ENCODE measurements around the gene PRR35. TPM values are rescaled to one million over a fixed set of nuclear protein-coding genes. Genes with fewer than 3 reads are reported as not detected.

PRR35 gene
- polyA plus RNA-seq, 1 donor from 2014 or later: not detected

DNA sequence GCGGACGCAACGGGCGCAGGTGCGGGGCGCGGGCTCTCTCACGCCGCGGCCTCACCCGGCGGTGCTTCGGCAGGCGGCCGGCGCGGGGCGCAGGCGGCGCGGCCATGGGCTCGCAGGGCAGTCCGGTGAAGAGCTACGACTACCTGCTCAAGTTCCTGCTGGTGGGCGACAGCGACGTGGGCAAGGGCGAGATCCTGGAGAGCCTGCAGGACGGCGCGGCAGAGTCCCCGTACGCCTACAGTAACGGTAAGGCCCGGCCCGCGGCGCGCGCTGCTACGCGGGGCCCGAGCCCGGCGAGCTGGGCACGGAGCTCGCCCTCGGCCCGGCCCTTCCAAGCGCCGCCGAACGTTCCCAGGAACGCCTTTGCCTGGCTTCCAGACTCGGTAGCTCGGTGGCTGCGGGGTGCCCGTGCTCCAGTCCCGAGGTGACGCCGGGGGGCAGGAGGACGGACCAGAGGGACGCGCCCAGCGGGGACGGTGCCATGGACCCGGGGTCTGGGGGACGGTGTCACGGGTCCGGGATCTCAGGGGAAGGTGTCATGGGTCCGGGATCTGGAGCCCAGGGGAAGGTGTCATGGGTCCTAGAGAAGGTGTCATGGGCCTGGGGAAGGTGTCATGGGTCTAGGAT is 30.1 kb downstream of the PRR35 start:
- Histone ChIP-seq H3F3A (ENCODE audit: insufficient read depth, low read length, poor library complexity, severe bottlenecking) (no peaks in the 10 kb centered on the region), H3K79me2 (replicated peaks; ENCODE audit: insufficient read depth, low read length) (peaks cover 26% of the 10 kb centered on the region), H3K36me3 (ENCODE audit: insufficient read depth, low read length) (no peaks in the 10 kb centered on the region), H3K4me3 (ENCODE audit: low read length) (peak overlapping the region; percentile 91), H3K27ac (ENCODE audit: low read length) (peak overlapping the region; percentile 33), H2AFZ (ENCODE audit: low read depth, low read length) (no peak overlapping the region), H3K27me3 (ENCODE audit: insufficient read depth, low read depth, low read length) (no peaks in the 10 kb centered on the region), H3K4me2 (ENCODE audit: low read length) (peak overlapping the region; percentile 91), H4K20me1 (ENCODE audit: insufficient read depth) (peaks cover 4% of the 10 kb centered on the region), H3K9me2 (ENCODE audit: insufficient read depth, low read length) (no peaks in the 10 kb centered on the region), H3K9me3 (ENCODE audit: low read length) (no peaks in the 10 kb centered on the region), H3K9ac (ENCODE audit: low read length) (peak overlapping the region; percentile 74)
- no peak for TF ChIP-seq REST (IDR thresholded peaks at IDR 0.05; ENCODE audit: borderline replicate concordance)
- TF ChIP-seq, protein P1, sequence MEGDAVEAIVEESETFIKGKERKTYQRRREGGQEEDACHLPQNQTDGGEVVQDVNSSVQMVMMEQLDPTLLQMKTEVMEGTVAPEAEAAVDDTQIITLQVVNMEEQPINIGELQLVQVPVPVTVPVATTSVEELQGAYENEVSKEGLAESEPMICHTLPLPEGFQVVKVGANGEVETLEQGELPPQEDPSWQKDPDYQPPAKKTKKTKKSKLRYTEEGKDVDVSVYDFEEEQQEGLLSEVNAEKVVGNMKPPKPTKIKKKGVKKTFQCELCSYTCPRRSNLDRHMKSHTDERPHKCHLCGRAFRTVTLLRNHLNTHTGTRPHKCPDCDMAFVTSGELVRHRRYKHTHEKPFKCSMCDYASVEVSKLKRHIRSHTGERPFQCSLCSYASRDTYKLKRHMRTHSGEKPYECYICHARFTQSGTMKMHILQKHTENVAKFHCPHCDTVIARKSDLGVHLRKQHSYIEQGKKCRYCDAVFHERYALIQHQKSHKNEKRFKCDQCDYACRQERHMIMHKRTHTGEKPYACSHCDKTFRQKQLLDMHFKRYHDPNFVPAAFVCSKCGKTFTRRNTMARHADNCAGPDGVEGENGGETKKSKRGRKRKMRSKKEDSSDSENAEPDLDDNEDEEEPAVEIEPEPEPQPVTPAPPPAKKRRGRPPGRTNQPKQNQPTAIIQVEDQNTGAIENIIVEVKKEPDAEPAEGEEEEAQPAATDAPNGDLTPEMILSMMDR (IDR thresholded peaks at IDR 0.05; ENCODE audit: poor library complexity, severe bottlenecking): peak; percentile 17
- peak; percentile 65 for TF ChIP-seq MXI1 (conservative IDR thresholded peaks at IDR 0.05; ENCODE audit: poor library complexity, severe bottlenecking)

GRCh38 chr16:590815-591200 is 30.6 kb downstream of the PRR35 start:
- Histone ChIP-seq H4K20me1 (ENCODE audit: insufficient read depth) (peaks cover 4% of the 10 kb centered on the region), H3K36me3 (ENCODE audit: insufficient read depth, low read length) (no peaks in the 10 kb centered on the region), H3K79me2 (replicated peaks; ENCODE audit: insufficient read depth, low read length) (peaks cover 27% of the 10 kb centered on the region), H3K9ac (ENCODE audit: low read length) (peak overlapping the region; percentile 74), H3K4me3 (ENCODE audit: low read length) (peak overlapping the region; percentile 91), H2AFZ (ENCODE audit: low read depth, low read length) (no peak overlapping the region), H3K27me3 (ENCODE audit: insufficient read depth, low read depth, low read length) (no peaks in the 10 kb centered on the region), H3K4me2 (ENCODE audit: low read length) (peak overlapping the region; percentile 91), H3K27ac (ENCODE audit: low read length) (no peak overlapping the region), H3K9me3 (ENCODE audit: low read length) (no peaks in the 10 kb centered on the region), H3F3A (ENCODE audit: insufficient read depth, low read length, poor library complexity, severe bottlenecking) (no peaks in the 10 kb centered on the region), H3K9me2 (ENCODE audit: insufficient read depth, low read length) (no peaks in the 10 kb centered on the region)
- TF ChIP-seq TAF1 (IDR thresholded peaks at IDR 0.05; ENCODE audit: low read depth) (no peak), SMC3 (conservative IDR thresholded peaks at IDR 0.05; ENCODE audit: poor library complexity) (no peak), POLR2AphosphoS5 (IDR thresholded peaks at IDR 0.05) (no peak)

- H3F3A ChIP-seq (ENCODE audit: insufficient read depth, low read length, poor library complexity, severe bottlenecking): no peaks in the 10 kb centered on the region
- H3K79me2 ChIP-seq (replicated peaks; ENCODE audit: insufficient read depth, low read length): peaks cover 29% of the 10 kb centered on the region
- H3K4me2 ChIP-seq (ENCODE audit: low read length): peak overlapping the region; percentile 91
- H3K4me3 ChIP-seq (ENCODE audit: low read length): peak overlapping the region; percentile 91
- H2AFZ ChIP-seq (ENCODE audit: low read depth, low read length): no peak overlapping the region
- H3K27ac ChIP-seq (ENCODE audit: low read length): no peak overlapping the region
- no peaks in the 10 kb centered on the region for H3K27me3 ChIP-seq (ENCODE audit: insufficient read depth, low read depth, low read length)
- H3K9me3 ChIP-seq (ENCODE audit: low read length): no peaks in the 10 kb centered on the region
- no peaks in the 10 kb centered on the region for H3K9me2 ChIP-seq (ENCODE audit: insufficient read depth, low read length)
- no peak for TF ChIP-seq RAD21 (conservative IDR thresholded peaks at IDR 0.05)
- TF ChIP-seq MXI1 (conservative IDR thresholded peaks at IDR 0.05; ENCODE audit: poor library complexity, severe bottlenecking): no peak
- TF ChIP-seq REST (IDR thresholded peaks at IDR 0.05; ENCODE audit: borderline replicate concordance): no peak
- TF ChIP-seq POLR2AphosphoS5 (IDR thresholded peaks at IDR 0.05): no peak
- no peak for TF ChIP-seq EZH2 (IDR thresholded peaks at IDR 0.05; ENCODE audit: borderline replicate concordance, insufficient read depth, low read length, poor library complexity, severe bottlenecking)
- TF ChIP-seq EP300 (conservative IDR thresholded peaks at IDR 0.05; ENCODE audit: poor library complexity, severe bottlenecking): no peak
- TF ChIP-seq, protein P1 (IDR thresholded peaks at IDR 0.05; ENCODE audit: poor library complexity, severe bottlenecking): no peak
- TF ChIP-seq TAF1 (IDR thresholded peaks at IDR 0.05; ENCODE audit: low read depth): no peak
- TF ChIP-seq SMC3 (conservative IDR thresholded peaks at IDR 0.05; ENCODE audit: poor library complexity): no peak
- H3K36me3 ChIP-seq (ENCODE audit: insufficient read depth, low read length): no peaks in the 10 kb centered on the region
- H3K9ac ChIP-seq (ENCODE audit: low read length): peak overlapping the region; percentile 74
- H4K20me1 ChIP-seq (ENCODE audit: insufficient read depth): peaks cover 4% of the 10 kb centered on the region
Observed at GRCh38 chr16:591231-591630, 31.0 kb downstream of the PRR35 start.
